HCT116 (cell line): Measurements from ENCODE around the gene SPA17.

ENCODE experiments used
- CBX3 ChIP-seq: IDR thresholded peaks from 2 replicates; pipeline ENCODE4 v1.6.1; 2012; ENCODE audit warnings: low read depth
- CTCF ChIP-seq, 3 experiments: fragments of 200-600 bp in 1 of 3; sonication (generic) in 1 of 3; IDR thresholded peaks in 2 of 3; conservative IDR thresholded peaks in 1 of 3; 2 replicates each; pipeline ENCODE4 v1.5.1; 2012 to 2017; ENCODE audit warnings: low read depth in 2 of 3, low read length in 2 of 3, antibody characterized with exemption in 1 of 3, borderline replicate concordance in 1 of 3, control low read depth in 1 of 3, mild to moderate bottlenecking in 1 of 3, mixed read lengths in 1 of 3, mixed run types in 1 of 3, moderate library complexity in 1 of 3; ENCODE audit not compliant: insufficient read depth in 1 of 3
- EZH2 ChIP-seq: fragments of 200-600 bp; sonication (generic); IDR thresholded peaks from 2 replicates; pipeline ENCODE4 v1.6.1; 2017; ENCODE audit warnings: antibody characterized with exemption, mixed run types
- EZH2phosphoT487 ChIP-seq: fragments of 200-600 bp; IDR thresholded peaks from 2 replicates; pipeline ENCODE4 v1.6.1; 2018; ENCODE audit warnings: antibody characterized with exemption, borderline replicate concordance
- FOSL1 ChIP-seq: IDR thresholded peaks from 2 replicates; pipeline ENCODE4 v1.6.1; 2012; ENCODE audit warnings: low read depth
- MAX ChIP-seq: IDR thresholded peaks from 2 replicates; pipeline ENCODE4 v1.6.1; 2012
- POLR2A ChIP-seq: IDR thresholded peaks from 2 replicates; pipeline ENCODE4 v1.7.0; 2011; ENCODE audit warnings: borderline replicate concordance; ENCODE audit not compliant: insufficient read depth, insufficient read length; ENCODE audit errors: extremely low read depth
- POLR2AphosphoS5 ChIP-seq: IDR thresholded peaks from 2 replicates; pipeline ENCODE4 v1.6.1; 2011; ENCODE audit warnings: mild to moderate bottlenecking, low read depth, low read length, moderate library complexity
- REST ChIP-seq: IDR thresholded peaks from 2 replicates; pipeline ENCODE4 v1.6.1; 2012; ENCODE audit warnings: low read depth
- SP1 ChIP-seq: IDR thresholded peaks from 2 replicates; pipeline ENCODE4 v1.6.1; 2012; ENCODE audit warnings: low read depth
- YY1 ChIP-seq: IDR thresholded peaks from 2 replicates; pipeline ENCODE4 v1.6.1; 2011; ENCODE audit warnings: low read length, low read depth, moderate library complexity, mild to moderate bottlenecking; ENCODE audit not compliant: insufficient replicate concordance; ENCODE audit errors: extremely low read depth
- ZBTB33 ChIP-seq: IDR thresholded peaks from 2 replicates; pipeline ENCODE4 v1.6.1; 2011; ENCODE audit warnings: mild to moderate bottlenecking, low read length, moderate library complexity; ENCODE audit not compliant: insufficient replicate concordance; ENCODE audit errors: extremely low read depth
- ZNF274 ChIP-seq: fragments of 200-500 bp; sonication (Bioruptor generic); IDR thresholded peaks from 2 replicates; pipeline ENCODE4 v1.6.1; 2014; ENCODE audit warnings: mild to moderate bottlenecking, low read depth, low read length, inconsistent platforms

- TF ChIP-seq CTCF (IDR thresholded peaks at IDR 0.05 in 2 of 3, conservative IDR thresholded peaks at IDR 0.05 in 1 of 3; ENCODE audit: borderline replicate concordance in 1 of 3, insufficient read depth in 1 of 3, low read depth in 2 of 3, low read length in 2 of 3) (no peak), POLR2A (no peak), EZH2phosphoT487 (no peak), CBX3 (no peak), YY1 (no peak), ZNF274 (no peak), MAX (no peak), POLR2AphosphoS5 (peak; percentile 35; the same call in 1 of the 2 replicates), EZH2 (no peak), FOSL1 (no peak), SP1 (no peak), ZBTB33 (no peak), REST (no peak)
Observed at GRCh38 chr11:124739479-124740276, 66.0 kb downstream of the SPA17 start, which contains the start of gene NRGN.
